ENCODE results near the gene NCBP1.

The NCBP1 gene

DNA sequence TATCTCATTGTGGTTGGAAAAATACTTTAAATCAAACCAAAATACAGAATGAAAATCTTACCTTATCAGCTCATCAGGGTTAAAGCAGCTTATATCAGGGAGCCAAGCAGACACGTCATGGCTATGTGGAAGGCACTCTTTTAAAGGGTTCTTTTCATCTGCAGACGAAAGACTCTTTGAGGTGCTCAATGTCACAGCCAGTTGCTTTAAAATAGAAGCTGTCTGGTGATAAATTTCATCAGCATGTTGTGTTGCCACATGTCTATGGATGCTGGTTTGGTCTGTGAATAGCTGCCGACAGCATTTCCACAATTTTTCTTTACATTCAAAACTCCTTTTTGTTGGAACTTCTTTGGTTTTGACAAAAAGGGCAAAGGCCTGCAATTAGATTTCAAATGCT is 8.0 kb upstream of the NCBP1 start:
- H3K36me3 ChIP-seq (ENCODE audit: control insufficient read depth, insufficient read depth, low read length), result peaks cover 30% of the 10 kb centered on the region
- no peaks in the 10 kb centered on the region for H3K9me3 ChIP-seq (ENCODE audit: control insufficient read depth, low read length)
- H3K27me3 ChIP-seq (ENCODE audit: control insufficient read depth, insufficient read depth, low read length, poor library complexity, severe bottlenecking), result no peaks in the 10 kb centered on the region
- WGBS, 2 experiments, result 63 to 94% methylated on average over 2 to 3 of the region's 3 CpGs
- no peak overlapping the region for H3K4me3 ChIP-seq (ENCODE audit: insufficient read depth, low read depth, low read length)
- peaks cover 4% of the 10 kb centered on the region for H3K4me1 ChIP-seq (ENCODE audit: control insufficient read depth, insufficient read depth, low read length)
- H3K27ac ChIP-seq (ENCODE audit: insufficient read depth, low read depth, low read length, poor library complexity, severe bottlenecking), result no peak overlapping the region

DNA sequence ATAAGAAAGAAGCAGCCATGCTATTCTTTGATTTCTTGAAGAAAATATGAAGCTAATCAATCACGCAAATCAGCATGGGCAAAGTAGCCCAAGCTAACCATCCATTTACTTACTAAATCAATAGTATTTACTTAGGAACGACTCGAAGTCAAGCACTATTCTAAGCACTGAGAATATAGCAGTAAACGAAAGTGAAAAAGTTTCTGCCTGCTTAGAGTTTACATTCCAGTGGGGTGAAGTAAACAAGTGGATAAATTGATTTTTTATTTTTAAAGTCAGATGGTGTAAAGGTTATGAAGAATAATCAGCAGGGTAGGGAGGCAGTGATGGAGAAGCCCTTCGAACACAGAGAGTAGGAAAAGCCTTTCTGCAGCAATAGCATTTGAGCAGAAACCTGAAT is 6.0 kb upstream of the NCBP1 start:
- Histone ChIP-seq H3K27ac (ENCODE audit: insufficient read depth, low read depth, low read length, poor library complexity, severe bottlenecking) (no peak overlapping the region), H3K36me3 (ENCODE audit: control insufficient read depth, insufficient read depth, low read length) (peaks cover 26% of the 10 kb centered on the region), H3K4me3 (ENCODE audit: insufficient read depth, low read depth, low read length) (no peak overlapping the region), H3K4me1 (ENCODE audit: control insufficient read depth, insufficient read depth, low read length) (peaks cover 9% of the 10 kb centered on the region), H3K9me3 (ENCODE audit: control insufficient read depth, low read length) (no peaks in the 10 kb centered on the region), H3K27me3 (ENCODE audit: control insufficient read depth, insufficient read depth, low read length, poor library complexity, severe bottlenecking) (no peaks in the 10 kb centered on the region)
- 95 to 96% methylated on average over 5 of the region's 5 CpGs for WGBS, 2 experiments

DNA sequence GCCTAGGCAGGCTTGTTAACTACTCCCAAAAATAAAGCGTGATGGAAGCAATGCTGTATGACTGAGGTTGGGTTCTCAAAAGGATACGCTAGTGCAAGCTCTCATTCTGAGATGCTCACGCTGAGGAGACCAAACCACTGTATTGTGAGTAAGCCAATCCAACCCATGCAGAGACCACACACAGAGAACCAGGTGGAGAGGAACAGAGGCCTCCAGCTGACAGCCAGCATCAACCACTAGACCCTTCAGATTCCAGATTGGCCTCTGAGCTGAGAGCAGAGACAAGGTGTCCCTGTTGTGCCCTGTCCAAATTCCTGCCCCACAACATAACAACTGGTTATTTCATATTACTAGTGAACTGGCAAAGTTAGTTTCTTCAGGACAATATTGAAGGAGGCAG is 5.0 kb upstream of the NCBP1 start:
- no peak overlapping the region for H3K27ac ChIP-seq (ENCODE audit: insufficient read depth, low read depth, low read length, poor library complexity, severe bottlenecking)
- no peaks in the 10 kb centered on the region for H3K9me3 ChIP-seq (ENCODE audit: control insufficient read depth, low read length)
- no peaks in the 10 kb centered on the region for H3K27me3 ChIP-seq (ENCODE audit: control insufficient read depth, insufficient read depth, low read length, poor library complexity, severe bottlenecking)
- H3K4me1 ChIP-seq (ENCODE audit: control insufficient read depth, insufficient read depth, low read length), result peaks cover 9% of the 10 kb centered on the region
- H3K36me3 ChIP-seq (ENCODE audit: control insufficient read depth, insufficient read depth, low read length), result peaks cover 21% of the 10 kb centered on the region
- 65% methylated on average over 3 of the region's 3 CpGs for WGBS, 2 experiments
- no peak overlapping the region for H3K4me3 ChIP-seq (ENCODE audit: insufficient read depth, low read depth, low read length)

DNA sequence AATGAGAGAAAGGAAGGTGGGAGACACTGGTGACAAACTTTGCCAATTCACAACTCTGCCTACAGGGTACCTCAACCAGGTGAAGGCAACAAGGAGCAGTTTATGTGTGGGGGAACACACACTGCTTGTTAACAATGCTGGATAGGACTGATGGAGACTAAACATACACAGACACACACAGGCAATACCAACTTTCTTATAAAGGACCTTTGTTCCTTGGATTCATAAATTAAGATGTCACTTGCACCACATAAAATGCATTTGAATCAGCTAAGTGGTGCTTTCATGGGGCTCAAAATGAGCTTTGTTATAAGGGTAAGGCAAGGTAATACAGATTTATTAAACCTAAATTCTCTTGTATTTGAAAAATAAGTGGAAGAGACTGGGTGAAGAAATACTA is 4.5 kb upstream of the NCBP1 start:
- no peaks in the 10 kb centered on the region for H3K9me3 ChIP-seq (ENCODE audit: control insufficient read depth, low read length)
- peaks cover 9% of the 10 kb centered on the region for H3K4me1 ChIP-seq (ENCODE audit: control insufficient read depth, insufficient read depth, low read length)
- H3K4me3 ChIP-seq (ENCODE audit: insufficient read depth, low read depth, low read length), result no peak overlapping the region
- H3K36me3 ChIP-seq (ENCODE audit: control insufficient read depth, insufficient read depth, low read length), result peaks cover 18% of the 10 kb centered on the region
- H3K27me3 ChIP-seq (ENCODE audit: control insufficient read depth, insufficient read depth, low read length, poor library complexity, severe bottlenecking), result no peaks in the 10 kb centered on the region
- no peak overlapping the region for H3K27ac ChIP-seq (ENCODE audit: insufficient read depth, low read depth, low read length, poor library complexity, severe bottlenecking)

DNA sequence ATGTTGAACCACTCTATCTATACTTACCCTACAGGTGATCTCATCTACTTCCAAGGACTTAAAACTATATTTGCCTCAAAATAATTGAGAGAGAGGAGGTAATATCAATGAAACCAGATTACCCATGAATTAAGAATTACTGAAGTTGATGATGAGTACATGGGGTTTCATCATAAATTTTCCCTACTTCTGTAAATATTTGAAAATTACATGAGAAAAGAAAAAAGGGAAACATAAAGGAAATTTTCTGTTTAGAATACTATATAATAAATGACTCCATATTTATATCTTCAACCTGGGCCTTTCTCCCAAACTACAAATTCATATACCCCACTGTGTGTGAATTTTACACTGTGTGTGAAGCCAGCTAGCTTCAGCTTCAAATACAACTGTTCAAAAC is 3.0 kb upstream of the NCBP1 start:
- H3K27ac ChIP-seq (ENCODE audit: insufficient read depth, low read depth, low read length, poor library complexity, severe bottlenecking), result no peak overlapping the region
- peaks cover 4% of the 10 kb centered on the region for H3K36me3 ChIP-seq (ENCODE audit: control insufficient read depth, insufficient read depth, low read length)
- H3K4me1 ChIP-seq (ENCODE audit: control insufficient read depth, insufficient read depth, low read length), result peaks cover 9% of the 10 kb centered on the region
- no peaks in the 10 kb centered on the region for H3K9me3 ChIP-seq (ENCODE audit: control insufficient read depth, low read length)
- no peak overlapping the region for H3K4me3 ChIP-seq (ENCODE audit: insufficient read depth, low read depth, low read length)
- H3K27me3 ChIP-seq (ENCODE audit: control insufficient read depth, insufficient read depth, low read length, poor library complexity, severe bottlenecking), result no peaks in the 10 kb centered on the region

DNA sequence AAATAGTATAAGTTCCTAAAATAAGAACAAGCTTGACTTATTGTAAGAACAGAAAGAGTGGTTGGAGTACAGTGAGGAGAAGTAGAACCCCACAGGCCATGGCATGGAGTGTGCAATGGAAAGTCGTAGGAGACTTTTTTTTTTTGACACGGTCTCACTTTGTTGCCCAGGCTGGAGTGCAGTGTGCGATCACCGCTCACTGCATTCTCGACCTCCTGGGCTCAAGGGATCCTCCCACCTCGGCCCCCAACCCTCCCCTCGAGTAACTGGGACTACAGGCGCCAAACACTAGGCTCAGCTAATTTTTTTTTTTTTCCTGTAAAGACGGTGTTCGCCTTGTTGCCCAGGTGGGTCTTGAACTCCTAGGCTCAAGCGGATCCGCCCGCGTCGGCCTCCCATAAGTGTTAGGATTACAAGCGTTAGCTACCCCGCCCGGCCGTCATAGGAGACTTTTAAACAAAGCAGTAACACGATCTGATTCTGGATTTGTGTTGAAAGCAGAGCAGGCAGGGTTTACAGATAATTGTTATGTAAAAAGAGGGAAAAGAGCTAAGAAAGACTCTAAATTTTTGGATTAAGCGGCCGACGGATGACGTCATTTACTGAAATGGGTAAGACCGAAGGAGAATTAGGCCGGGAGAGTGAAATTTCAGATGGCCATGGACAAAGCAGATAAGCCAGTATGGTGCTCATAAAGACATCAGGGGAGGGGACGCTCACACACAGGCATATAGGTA is 1.2 kb upstream of the NCBP1 start:
- Histone ChIP-seq H3K27ac (ENCODE audit: insufficient read depth, low read depth, low read length, poor library complexity, severe bottlenecking) (peak overlapping the region; percentile 100), H3K27me3 (ENCODE audit: control insufficient read depth, insufficient read depth, low read length, poor library complexity, severe bottlenecking) (no peaks in the 10 kb centered on the region), H3K36me3 (ENCODE audit: control insufficient read depth, insufficient read depth, low read length) (no peaks in the 10 kb centered on the region), H3K4me3 (ENCODE audit: insufficient read depth, low read depth, low read length) (peak overlapping the region; percentile 86), H3K9me3 (ENCODE audit: control insufficient read depth, low read length) (no peaks in the 10 kb centered on the region), H3K4me1 (ENCODE audit: control insufficient read depth, insufficient read depth, low read length) (peaks cover 9% of the 10 kb centered on the region)
- WGBS, 2 experiments, result 0 to 1% methylated on average over 27 of the region's 27 CpGs

DNA sequence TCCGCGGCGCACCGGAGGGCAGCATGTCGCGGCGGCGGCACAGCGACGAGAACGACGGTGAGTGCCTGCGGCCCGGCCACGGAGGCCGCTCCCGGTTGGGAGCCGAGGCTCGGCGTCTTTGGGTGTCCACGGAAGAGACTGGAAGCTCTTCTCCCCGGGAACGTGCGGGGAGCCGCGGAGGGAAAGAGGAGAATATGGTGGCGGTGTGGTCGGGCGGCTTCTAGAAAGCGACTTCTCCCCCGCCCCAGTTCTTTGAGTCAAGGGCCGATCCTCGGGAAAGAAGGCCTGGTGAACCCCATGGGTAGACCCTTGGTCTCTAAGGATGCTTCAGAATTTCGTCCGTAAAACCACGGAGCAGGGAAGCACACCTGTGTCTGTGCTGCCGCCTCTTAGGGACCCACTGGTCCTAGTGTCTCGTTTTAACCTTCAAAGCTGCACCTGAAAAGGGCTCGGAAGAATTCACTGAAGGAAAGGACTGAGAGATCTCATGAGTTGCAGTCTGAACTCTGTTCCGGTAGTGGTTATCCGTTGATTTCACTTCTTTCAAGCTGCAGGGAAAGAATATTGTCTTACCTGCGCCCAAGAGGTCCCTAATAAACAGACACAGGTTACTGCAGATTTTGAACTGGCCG is 354 bp downstream of the NCBP1 start:
- Histone ChIP-seq H3K4me3 (ENCODE audit: insufficient read depth, low read depth, low read length) (peak overlapping the region; percentile 86), H3K27ac (ENCODE audit: insufficient read depth, low read depth, low read length, poor library complexity, severe bottlenecking) (peak overlapping the region; percentile 100), H3K9me3 (ENCODE audit: control insufficient read depth, low read length) (no peaks in the 10 kb centered on the region), H3K27me3 (ENCODE audit: control insufficient read depth, insufficient read depth, low read length, poor library complexity, severe bottlenecking) (no peaks in the 10 kb centered on the region), H3K4me1 (ENCODE audit: control insufficient read depth, insufficient read depth, low read length) (peaks cover 5% of the 10 kb centered on the region), H3K36me3 (ENCODE audit: control insufficient read depth, insufficient read depth, low read length) (no peaks in the 10 kb centered on the region)
- 1% methylated on average over 43 of the region's 43 CpGs for WGBS, 2 experiments

DNA sequence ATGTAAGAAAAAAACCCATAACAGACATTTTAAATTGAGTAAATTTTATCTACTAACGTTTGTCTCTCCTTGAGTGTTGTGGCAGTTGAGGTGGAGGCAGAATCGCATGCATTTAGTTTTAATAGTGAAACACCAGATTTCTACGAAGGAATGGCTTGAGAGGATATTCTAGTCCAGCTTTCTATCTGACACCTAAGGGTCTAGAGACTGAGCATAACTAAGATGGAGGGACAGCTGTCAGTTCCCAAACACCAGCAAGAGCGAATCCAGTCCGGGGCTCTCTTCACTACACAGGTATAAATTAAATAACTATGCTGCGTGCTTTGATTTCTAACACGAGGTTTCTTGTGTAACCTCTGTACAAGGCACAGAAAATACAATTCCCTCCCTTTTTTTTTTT is 1.4 kb downstream of the NCBP1 start:
- peaks cover 5% of the 10 kb centered on the region for H3K4me1 ChIP-seq (ENCODE audit: control insufficient read depth, insufficient read depth, low read length)
- no peak overlapping the region for H3K27ac ChIP-seq (ENCODE audit: insufficient read depth, low read depth, low read length, poor library complexity, severe bottlenecking)
- H3K9me3 ChIP-seq (ENCODE audit: control insufficient read depth, low read length), result no peaks in the 10 kb centered on the region
- H3K36me3 ChIP-seq (ENCODE audit: control insufficient read depth, insufficient read depth, low read length), result no peaks in the 10 kb centered on the region
- peak overlapping the region; percentile 86 for H3K4me3 ChIP-seq (ENCODE audit: insufficient read depth, low read depth, low read length)
- H3K27me3 ChIP-seq (ENCODE audit: control insufficient read depth, insufficient read depth, low read length, poor library complexity, severe bottlenecking), result no peaks in the 10 kb centered on the region
- 84 to 85% methylated on average over 7 of the region's 7 CpGs for WGBS, 2 experiments

DNA sequence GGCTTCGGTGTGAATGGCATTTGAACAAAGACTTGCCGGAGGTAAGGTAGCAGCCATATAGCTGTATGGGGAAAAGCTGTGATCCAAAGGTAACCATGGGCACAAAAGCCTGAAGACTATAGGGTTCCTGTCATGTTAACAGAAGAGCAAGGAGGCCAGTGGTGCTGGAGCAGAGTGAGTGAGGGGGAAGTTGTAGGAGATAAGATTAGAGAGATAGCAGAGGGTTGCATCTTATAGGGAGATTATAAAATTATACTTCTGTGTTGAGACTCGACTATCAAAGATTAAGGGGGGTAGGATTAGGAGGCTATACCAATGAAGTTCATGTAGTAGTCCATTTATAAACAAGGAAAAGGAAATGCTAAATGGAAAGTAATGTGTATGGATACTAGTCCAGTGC is 3.3 kb downstream of the NCBP1 start:
- Histone ChIP-seq H3K27me3 (ENCODE audit: control insufficient read depth, insufficient read depth, low read length, poor library complexity, severe bottlenecking) (no peaks in the 10 kb centered on the region), H3K36me3 (ENCODE audit: control insufficient read depth, insufficient read depth, low read length) (peaks cover 4% of the 10 kb centered on the region), H3K9me3 (ENCODE audit: control insufficient read depth, low read length) (no peaks in the 10 kb centered on the region), H3K27ac (ENCODE audit: insufficient read depth, low read depth, low read length, poor library complexity, severe bottlenecking) (no peak overlapping the region), H3K4me1 (ENCODE audit: control insufficient read depth, insufficient read depth, low read length) (no peaks in the 10 kb centered on the region), H3K4me3 (ENCODE audit: insufficient read depth, low read depth, low read length) (no peak overlapping the region)
- WGBS, 2 experiments, result 91 to 92% methylated on average over 3 of the region's 3 CpGs

DNA sequence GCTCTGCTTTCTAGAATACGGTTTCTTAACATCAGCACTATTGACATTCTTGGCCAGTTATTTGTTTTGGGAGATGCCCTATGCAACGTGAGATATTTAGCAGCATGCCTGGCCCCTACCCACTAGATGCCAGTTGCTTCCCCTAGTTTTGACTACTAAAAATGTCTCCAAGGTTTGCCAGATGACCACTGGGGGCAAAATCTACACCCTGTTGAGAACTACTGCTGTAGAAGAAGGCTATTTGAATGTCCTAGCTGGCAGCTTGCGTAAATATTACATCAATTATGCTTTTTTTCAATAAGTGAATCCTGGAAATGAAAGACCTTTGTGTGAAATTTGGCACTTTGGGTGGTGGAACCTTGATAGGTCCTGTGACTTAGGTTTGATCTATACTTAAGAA is 5.0 kb downstream of the NCBP1 start:
- H3K27ac ChIP-seq (ENCODE audit: insufficient read depth, low read depth, low read length, poor library complexity, severe bottlenecking), result no peak overlapping the region
- 85 to 91% methylated on average over 3 of the region's 3 CpGs for WGBS, 2 experiments
- H3K36me3 ChIP-seq (ENCODE audit: control insufficient read depth, insufficient read depth, low read length), result peaks cover 10% of the 10 kb centered on the region
- H3K4me3 ChIP-seq (ENCODE audit: insufficient read depth, low read depth, low read length), result no peak overlapping the region
- H3K4me1 ChIP-seq (ENCODE audit: control insufficient read depth, insufficient read depth, low read length), result no peaks in the 10 kb centered on the region
- H3K9me3 ChIP-seq (ENCODE audit: control insufficient read depth, low read length), result no peaks in the 10 kb centered on the region
- H3K27me3 ChIP-seq (ENCODE audit: control insufficient read depth, insufficient read depth, low read length, poor library complexity, severe bottlenecking), result no peaks in the 10 kb centered on the region

Data from ectodermal cell (in vitro differentiated cells).